Liver (tissue), 9 donors: Measurements from ENCODE around the gene C19orf12. TPM values are rescaled to one million over a fixed set of nuclear protein-coding genes. Genes with fewer than 3 reads are reported as not detected.

Source experiments
- DNase-seq: peaks from one replicate; pipeline ENCODE4 v3.0.0-alpha.2; 2017; ENCODE audit warnings: low spot score
- H3K27ac ChIP-seq, 2 donors: one replicate each; pipeline ENCODE4 v1.7.0; 2013; ENCODE audit warnings: inconsistent platforms in 2 of 2, low read length in 2 of 2, control low read depth in 1 of 2, low read depth in 1 of 2, mild to moderate bottlenecking in 1 of 2
- H3K27me3 ChIP-seq, 4 donors: one replicate each; pipeline versions ENCODE4 v1.6.1 to v1.7.0; 2013; ENCODE audit warnings: low read length in 3 of 4, inconsistent platforms in 1 of 4, mild to moderate bottlenecking in 1 of 4, moderate library complexity in 1 of 4; ENCODE audit not compliant: control insufficient read depth in 4 of 4, insufficient read depth in 4 of 4
- H3K36me3 ChIP-seq, 4 donors: one replicate each; pipeline versions ENCODE4 v1.6.1 to v1.7.0; 2013; ENCODE audit warnings: low read length in 3 of 4, mild to moderate bottlenecking in 3 of 4, low read depth in 1 of 4, moderate library complexity in 1 of 4; ENCODE audit not compliant: control insufficient read depth in 4 of 4, insufficient read depth in 3 of 4
- H3K4me1 ChIP-seq, 4 donors: one replicate each; pipeline versions ENCODE4 v1.6.1 to v1.7.0; 2013; ENCODE audit warnings: low read length in 3 of 4, mild to moderate bottlenecking in 3 of 4, moderate library complexity in 1 of 4; ENCODE audit not compliant: control insufficient read depth in 4 of 4, insufficient read depth in 4 of 4
- H3K4me3 ChIP-seq, 3 donors: one replicate each; pipeline versions ENCODE4 v1.6.1 to v1.7.0; 2013; ENCODE audit warnings: low read length in 3 of 3, control low read depth in 1 of 3, low read depth in 1 of 3, mild to moderate bottlenecking in 1 of 3
- H3K9ac ChIP-seq, 2 donors: one replicate each; pipeline ENCODE4 v1.7.0; 2013; ENCODE audit warnings: low read length in 2 of 2, mild to moderate bottlenecking in 2 of 2, moderate library complexity in 2 of 2, control low read depth in 1 of 2, low read depth in 1 of 2
- H3K9me3 ChIP-seq, 4 donors: one replicate each; pipeline versions ENCODE4 v1.6.1 to v1.7.0; 2013; ENCODE audit warnings: low read length in 3 of 4; ENCODE audit not compliant: control insufficient read depth in 4 of 4
- ATF3 ChIP-seq: IDR thresholded peaks from 2 replicates; pipeline ENCODE4 v1.6.1; 2016; ENCODE audit warnings: antibody characterized with exemption
- CTCF ChIP-seq: fragments of 150-350 bp; IDR thresholded peaks from 2 replicates; pipeline ENCODE4 v1.5.1; 2017; ENCODE audit warnings: improper control_type of control experiment, low read depth, low read length; ENCODE audit not compliant: missing input control
- EGR1 ChIP-seq, 2 donors: IDR thresholded peaks; 2 replicates each; pipeline ENCODE4 v1.6.1; 2016 to 2018; ENCODE audit warnings: antibody characterized with exemption in 2 of 2, low read depth in 2 of 2
- FOXA1 ChIP-seq: IDR thresholded peaks from 2 replicates; pipeline ENCODE4 v1.6.1; 2016; ENCODE audit warnings: antibody characterized with exemption
- FOXA2 ChIP-seq: IDR thresholded peaks from 2 replicates; pipeline ENCODE4 v1.6.1; 2016; ENCODE audit warnings: antibody characterized with exemption
- GABPA ChIP-seq, 2 donors: IDR thresholded peaks in 1 of 2; conservative IDR thresholded peaks in 1 of 2; 2 replicates each; pipeline ENCODE4 v1.6.1; 2016; ENCODE audit warnings: antibody characterized with exemption in 2 of 2, mild to moderate bottlenecking in 1 of 2, moderate library complexity in 1 of 2
- HNF4A ChIP-seq, 2 donors: conservative IDR thresholded peaks; 2 replicates each; pipeline ENCODE4 v1.6.1; 2016; ENCODE audit warnings: antibody characterized with exemption in 2 of 2, mild to moderate bottlenecking in 2 of 2
- HNF4G ChIP-seq: IDR thresholded peaks from 2 replicates; pipeline ENCODE4 v1.6.1; 2016; ENCODE audit warnings: antibody characterized with exemption
- JUND ChIP-seq, 2 donors: IDR thresholded peaks; 2 replicates each; pipeline ENCODE4 v1.6.1; 2016; ENCODE audit warnings: antibody characterized with exemption in 2 of 2
- MAX ChIP-seq: IDR thresholded peaks from 2 replicates; pipeline ENCODE4 v1.6.1; 2016; ENCODE audit warnings: antibody characterized with exemption
- NR2F2 ChIP-seq: IDR thresholded peaks from 2 replicates; pipeline ENCODE4 v1.6.1; 2016; ENCODE audit warnings: antibody characterized with exemption
- RAD21 ChIP-seq, 2 donors: IDR thresholded peaks; 2 replicates each; pipeline ENCODE4 v1.6.1; 2016; ENCODE audit warnings: antibody characterized with exemption in 2 of 2, mild to moderate bottlenecking in 2 of 2
- REST ChIP-seq: IDR thresholded peaks from 2 replicates; pipeline ENCODE4 v1.6.1; 2016; ENCODE audit warnings: antibody characterized with exemption, mild to moderate bottlenecking
- RXRA ChIP-seq, 2 donors: IDR thresholded peaks; 2 replicates each; pipeline ENCODE4 v1.6.1; 2017 to 2018; ENCODE audit warnings: antibody characterized with exemption in 2 of 2, mild to moderate bottlenecking in 1 of 2
- SP1 ChIP-seq: IDR thresholded peaks from 2 replicates; pipeline ENCODE4 v1.6.1; 2018; ENCODE audit warnings: antibody characterized with exemption, mild to moderate bottlenecking
- TAF1 ChIP-seq: conservative IDR thresholded peaks from 2 replicates; pipeline ENCODE4 v1.6.1; 2016; ENCODE audit warnings: antibody characterized with exemption, mild to moderate bottlenecking
- YY1 ChIP-seq: IDR thresholded peaks from 2 replicates; pipeline ENCODE4 v1.6.1; 2016; ENCODE audit warnings: antibody characterized with exemption, mild to moderate bottlenecking
- ZBTB33 ChIP-seq: IDR thresholded peaks from 2 replicates; pipeline ENCODE4 v1.6.1; 2016; ENCODE audit warnings: antibody characterized with exemption
- WGBS: extraction: QIAGEN DNeasy Blood & Tissue Kit; methylation state at CpG from one replicate; pipeline ENCODE4 v1.1.7; 2013; 5-methylcytosine and 5-hydroxymethylcytosine counted together
- polyA plus RNA-seq, 2 donors: library from polyadenylated mRNA; stranded (reverse) in 1 of 2; unstranded in 1 of 2; fragments of 200-250 nt in 1 of 2; fragments of >200 nt in 1 of 2; fragmentation: Nextera tagmentation in 1 of 2; extraction: Ambion mirVana in 1 of 2; gene quantifications; one replicate each; pipeline versions ENCODE4 v1.2.1 to v1.2.3, GENCODE V29; 2013 to 2015
- total RNA-seq, 2 donors: library from RNA; depleted of rRNA; stranded (reverse); fragments of >200 nt; gene quantifications; one replicate each; pipeline ENCODE4 v1.2.3, GENCODE V29; 2014
- donor health status: healthy.
- donor health status: healthy.
- donor health status: healthy.
- donor health status: healthy.
- donor health status: healthy.

Gene C19orf12
- total and polyA plus RNA-seq, 4 donors = 21.2 to 82.8 (median 40.1) TPM

- TF ChIP-seq FOXA1 (no peak), YY1 (no peak), RXRA (IDR thresholded peaks at IDR 0.05) (no peak), NR2F2 (no peak), SP1 (no peak), ZBTB33 (no peak), FOXA2 (no peak), EGR1 (IDR thresholded peaks at IDR 0.05; ENCODE audit: low read depth in 2 of 2) (no peak), TAF1 (no peak)
- no peak overlapping the region for H3K9ac ChIP-seq
- H3K9me3 ChIP-seq = peaks cover 0 to 5% (median 0%) of the 10 kb centered on the region in 4 donors
- H3K36me3 ChIP-seq = no peaks in the 10 kb centered on the region
- H3K27me3 ChIP-seq = no peaks in the 10 kb centered on the region
- DNase-seq = no peak
- H3K4me1 ChIP-seq = no peaks in the 10 kb centered on the region
- H3K27ac ChIP-seq = no peak overlapping the region
- H3K4me3 ChIP-seq = no peak overlapping the region
- 66% methylated on average over 4 of the region's 4 CpGs for WGBS
These were observed 59.3 kb downstream of the C19orf12 start for GRCh38 chr19:29655648-29656335.

- WGBS = 86% methylated on average over 5 of the region's 5 CpGs
- no peak for DNase-seq
- TF ChIP-seq YY1 (no peak), NR2F2 (no peak), TAF1 (no peak), RXRA (IDR thresholded peaks at IDR 0.05) (no peak), RAD21 (IDR thresholded peaks at IDR 0.05) (no peak), GABPA (IDR thresholded peaks at IDR 0.05 in 1 of 2, conservative IDR thresholded peaks at IDR 0.05 in 1 of 2) (no peak), EGR1 (IDR thresholded peaks at IDR 0.05; ENCODE audit: low read depth in 2 of 2) (no peak), MAX (no peak), SP1 (no peak), JUND (IDR thresholded peaks at IDR 0.05) (no peak), REST (no peak), FOXA1 (no peak), HNF4A (conservative IDR thresholded peaks at IDR 0.05) (no peak), ZBTB33 (no peak), CTCF (no peak), HNF4G (no peak), FOXA2 (no peak), ATF3 (no peak)
These were observed 61.7 kb downstream of the C19orf12 start for GRCh38 chr19:29653398-29653797.

More at GRCh38 chr19:29653398-29653797, 61.7 kb downstream of the C19orf12 start:
- H3K4me3 ChIP-seq = no peak overlapping the region
- peaks cover 0 to 5% (median 0%) of the 10 kb centered on the region in 4 donors for H3K9me3 ChIP-seq
- H3K27ac ChIP-seq = no peak overlapping the region
- no peaks in the 10 kb centered on the region for H3K36me3 ChIP-seq
- H3K27me3 ChIP-seq = no peaks in the 10 kb centered on the region
- H3K4me1 ChIP-seq = no peaks in the 10 kb centered on the region
- no peak overlapping the region for H3K9ac ChIP-seq
